ENCODE data around the gene DCUN1D1.

DCUN1D1 gene

GRCh38 chr3:182972387-182972786 lies 8.0 kb downstream of the DCUN1D1 start:
- DNase-seq (ENCODE audit: low read depth, low spot score): no peak

GRCh38 chr3:182971637-182972036 lies 8.7 kb downstream of the DCUN1D1 start:
- no peak for DNase-seq (ENCODE audit: low read depth, low spot score)

- DNase-seq (ENCODE audit: low read depth, low spot score): no peak
Measured at GRCh38 chr3:182970811-182971418, 9.4 kb downstream of the DCUN1D1 start.

- no peak for DNase-seq (ENCODE audit: low read depth, low spot score)
Measured at GRCh38 chr3:182969853-182970252, 10.5 kb downstream of the DCUN1D1 start.

GRCh38 chr3:182969277-182969676 lies 11.1 kb downstream of the DCUN1D1 start:
- no peak for DNase-seq (ENCODE audit: low read depth, low spot score)

GRCh38 chr3:182967218-182968204 lies 12.8 kb downstream of the DCUN1D1 start:
- DNase-seq (ENCODE audit: low read depth, low spot score): no peak

- DNase-seq (ENCODE audit: low read depth, low spot score): no peak
Measured at GRCh38 chr3:182965861-182966366, 14.4 kb downstream of the DCUN1D1 start.

GRCh38 chr3:182964179-182964578 lies 16.2 kb downstream of the DCUN1D1 start:
- DNase-seq (ENCODE audit: low read depth, low spot score): no peak

GRCh38 chr3:182962166-182962565 lies 18.2 kb downstream of the DCUN1D1 start:
- DNase-seq (ENCODE audit: low read depth, low spot score): no peak

GRCh38 chr3:182959474-182960350 lies 20.6 kb downstream of the DCUN1D1 start:
- DNase-seq (ENCODE audit: low read depth, low spot score): no peak

- no peak for DNase-seq (ENCODE audit: low read depth, low spot score)
Measured at GRCh38 chr3:182957676-182958266, 22.6 kb downstream of the DCUN1D1 start.

GRCh38 chr3:182957226-182957625 lies 23.1 kb downstream of the DCUN1D1 start:
- DNase-seq (ENCODE audit: low read depth, low spot score): no peak

GRCh38 chr3:182954553-182955235 lies 25.6 kb downstream of the DCUN1D1 start:
- DNase-seq (ENCODE audit: low read depth, low spot score): no peak

- DNase-seq (ENCODE audit: low read depth, low spot score): no peak
Measured at GRCh38 chr3:182949688-182950087, 30.6 kb downstream of the DCUN1D1 start.

GRCh38 chr3:182948305-182948704 lies 32.0 kb downstream of the DCUN1D1 start:
- no peak for DNase-seq (ENCODE audit: low read depth, low spot score)

GRCh38 chr3:182947888-182948287 lies 32.5 kb downstream of the DCUN1D1 start:
- DNase-seq (ENCODE audit: low read depth, low spot score): no peak

GRCh38 chr3:182941719-182942118 lies 38.6 kb downstream of the DCUN1D1 start:
- no peak for DNase-seq (ENCODE audit: low read depth, low spot score)

GRCh38 chr3:182940266-182940808 lies 40.0 kb downstream of the DCUN1D1 start:
- DNase-seq (ENCODE audit: low read depth, low spot score): no peak

- DNase-seq (ENCODE audit: low read depth, low spot score): no peak
Measured at GRCh38 chr3:182937293-182938051, 42.9 kb downstream of the DCUN1D1 start.

- no peak for DNase-seq (ENCODE audit: low read depth, low spot score)
Measured at GRCh38 chr3:182936918-182937285, 43.4 kb downstream of the DCUN1D1 start.

All from iPS DF 19.7 (cell line).